Measurements from ENCODE around the gene SP4.

Gene SP4

GRCh38 chr7:21427871-21428658, at the start of gene SP4:
SP4 (plus strand) TSS chr7:21428083; CDS start chr7:21428252, 169 bp downstream.
- DNase-seq, result peak; percentile 92 to 94

GRCh38 chr7:21383227-21384220, 44.4 kb upstream of the SP4 start:
- no peak for DNase-seq

DNA sequence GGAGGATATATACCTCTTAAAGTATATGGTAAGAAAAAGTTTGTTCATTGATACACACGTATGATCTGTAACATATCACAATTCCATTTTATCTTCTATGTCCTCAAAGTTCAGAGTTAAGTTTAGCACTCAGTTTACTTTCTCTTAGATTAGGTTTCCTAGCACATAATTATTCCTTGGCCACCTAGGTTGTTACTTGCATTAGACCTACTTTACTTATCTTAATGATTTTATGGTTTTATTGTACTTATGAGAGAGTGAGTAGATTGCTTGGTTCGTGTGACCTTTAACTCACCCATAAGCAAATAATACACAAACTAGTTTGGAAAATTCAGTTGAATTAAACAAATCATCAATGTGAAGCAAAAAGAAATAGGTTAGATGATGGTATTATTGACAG, 33.9 kb upstream of the SP4 start:
- no peak for DNase-seq

- no peak for DNase-seq
Observed at GRCh38 chr7:21401944-21402343, 25.9 kb upstream of the SP4 start.

DNA sequence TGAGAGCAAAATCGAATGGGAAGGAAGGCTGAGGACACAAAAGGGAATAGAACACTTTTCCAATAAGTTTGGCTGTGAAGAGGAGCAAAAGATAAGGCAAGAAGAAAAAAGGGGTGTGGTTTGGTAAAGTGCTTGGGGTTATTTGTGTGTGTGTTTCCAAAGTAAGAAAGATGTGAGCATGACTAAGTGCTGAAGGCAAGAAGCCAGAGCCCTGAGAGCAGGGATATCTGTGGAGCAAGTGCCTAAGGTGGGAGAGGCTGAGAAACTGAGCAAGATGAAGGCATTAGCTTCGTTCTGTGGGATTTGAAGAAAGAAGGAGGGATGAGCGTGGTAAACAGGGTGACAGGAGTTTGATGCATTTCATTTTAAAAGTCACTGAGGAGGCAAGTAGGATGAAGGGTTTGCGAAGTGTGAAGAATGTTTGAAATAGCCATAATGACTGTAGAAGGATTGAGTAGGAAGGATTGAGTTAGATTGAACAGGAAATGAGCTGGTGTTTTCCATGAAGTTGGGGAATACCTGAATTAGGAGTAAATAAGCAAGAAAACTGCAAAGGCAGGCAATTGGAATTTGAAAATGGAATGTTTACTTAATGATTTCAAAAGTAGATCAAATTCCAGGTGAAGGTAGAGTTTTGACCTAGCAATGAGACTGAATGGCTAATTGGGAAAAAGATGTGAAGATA, 19.9 kb upstream of the SP4 start:
- no peak for DNase-seq

GRCh38 chr7:21408481-21408820, 19.4 kb upstream of the SP4 start:
- DNase-seq, result no peak

DNA sequence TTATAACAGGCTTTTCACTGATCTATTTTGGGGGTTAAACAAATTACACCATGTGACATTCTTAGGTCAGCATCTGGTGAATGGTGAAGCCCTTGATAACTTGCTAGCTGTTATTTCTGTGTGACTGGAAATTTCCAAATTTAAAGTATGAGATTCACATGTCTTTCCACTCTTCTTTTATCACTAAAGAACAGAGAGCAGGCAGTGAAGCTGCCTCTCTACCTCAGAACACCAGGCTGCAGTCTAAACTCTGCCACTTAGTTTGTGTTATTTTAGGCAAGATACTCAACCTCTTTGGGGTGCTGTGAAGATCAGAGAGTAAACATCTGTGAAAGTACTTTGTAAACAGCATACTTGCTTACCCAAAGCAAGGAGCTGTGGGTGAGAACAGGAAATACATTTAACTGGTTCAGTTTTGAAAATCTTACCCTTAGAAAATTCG, 15.5 kb upstream of the SP4 start:
- DNase-seq, result no peak

GRCh38 chr7:21412957-21413356, 14.9 kb upstream of the SP4 start:
- no peak for DNase-seq

DNA sequence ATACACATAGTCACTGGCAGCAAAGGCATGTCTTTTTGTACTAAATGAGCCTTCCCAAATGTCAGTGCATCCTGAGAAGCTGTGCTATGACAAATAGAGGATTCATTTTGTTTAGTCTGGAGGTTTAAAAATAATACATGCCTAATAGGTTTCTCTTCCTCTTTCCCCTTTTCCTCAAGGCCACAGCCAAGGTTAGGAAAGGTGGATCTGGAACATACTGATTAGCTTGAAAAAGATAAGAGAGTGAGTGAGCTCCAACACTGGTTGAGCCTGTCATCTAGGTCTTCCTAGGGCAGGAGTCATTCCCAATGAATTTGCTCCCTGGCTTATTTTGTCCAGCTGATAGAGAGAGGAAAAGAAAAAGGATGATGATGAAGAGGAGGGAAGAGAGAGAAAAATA, 14.4 kb upstream of the SP4 start:
- DNase-seq, result no peak

- no peak for DNase-seq
Observed at GRCh38 chr7:21414795-21415393, 13.0 kb upstream of the SP4 start.

- no peak for DNase-seq
Observed at GRCh38 chr7:21417647-21418046, 10.2 kb upstream of the SP4 start.

- no peak for DNase-seq
Observed at GRCh38 chr7:21422751-21423150, 5.1 kb upstream of the SP4 start.

DNA sequence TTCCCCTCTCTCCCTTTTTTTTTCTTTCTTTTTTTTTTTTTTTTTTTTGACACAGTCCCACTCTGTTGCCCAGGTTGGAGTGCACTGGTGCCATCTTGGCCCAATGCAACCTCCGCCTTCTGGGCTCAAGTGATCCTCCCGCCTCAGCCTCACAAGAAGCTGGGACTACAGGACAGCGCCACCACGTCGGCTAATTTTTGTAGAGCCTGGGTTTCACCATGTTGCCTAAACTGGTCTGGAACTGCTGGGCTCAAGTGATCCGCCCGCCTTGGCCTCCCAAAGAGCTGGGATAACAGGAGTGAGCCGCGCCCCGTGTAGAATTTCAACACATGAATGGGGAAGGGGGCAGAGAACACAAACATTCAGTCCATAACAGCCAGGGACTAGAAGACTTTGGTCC, 2.6 kb upstream of the SP4 start:
- no peak for DNase-seq

DNA sequence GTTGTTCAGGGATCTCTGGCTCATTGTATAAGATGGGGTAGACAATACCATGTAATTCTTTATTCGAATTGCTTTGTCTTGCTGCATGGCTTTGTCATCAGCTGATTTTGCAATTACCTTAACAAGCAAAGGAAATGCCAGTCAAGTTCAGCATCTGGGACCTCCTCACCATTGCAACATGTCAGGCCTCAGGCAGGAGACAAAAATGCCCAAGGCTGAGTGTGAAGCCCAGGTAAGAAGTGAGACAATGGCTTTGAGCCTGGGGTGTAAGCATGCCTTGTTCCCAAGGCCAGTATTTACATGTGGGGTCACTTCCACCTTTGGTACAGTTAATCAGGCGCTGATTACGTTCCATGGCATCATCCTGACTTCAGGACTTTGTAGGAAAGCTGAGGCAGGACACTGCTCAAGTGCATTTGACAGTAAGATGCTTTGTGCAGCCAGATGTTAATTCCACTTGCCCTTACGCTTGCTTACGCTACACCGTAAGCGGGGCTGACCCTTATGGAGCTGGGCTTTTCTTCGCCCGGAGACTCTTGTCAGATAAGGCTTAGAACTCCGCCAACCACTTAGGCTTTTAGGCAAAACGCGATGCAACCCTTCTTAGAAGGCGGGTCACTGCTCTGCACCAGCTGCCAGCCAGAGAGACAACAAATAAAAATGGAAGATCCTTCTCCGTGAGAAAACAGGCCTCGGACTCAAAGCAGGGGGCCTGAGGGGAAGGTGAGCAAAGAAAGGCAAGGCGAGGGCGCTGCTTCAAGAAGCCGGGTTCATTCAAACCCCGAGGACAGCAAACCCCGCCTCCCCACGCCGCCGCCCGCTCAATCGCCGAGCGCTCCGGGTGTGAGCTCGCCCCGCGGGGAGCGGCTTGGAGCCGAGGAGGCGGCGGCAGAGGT, 1.3 kb upstream of the SP4 start:
- no peak for DNase-seq

- peak; percentile 95 to 97 for DNase-seq
Observed at GRCh38 chr7:21427182-21427870, 557 bp upstream of the SP4 start.

DNA sequence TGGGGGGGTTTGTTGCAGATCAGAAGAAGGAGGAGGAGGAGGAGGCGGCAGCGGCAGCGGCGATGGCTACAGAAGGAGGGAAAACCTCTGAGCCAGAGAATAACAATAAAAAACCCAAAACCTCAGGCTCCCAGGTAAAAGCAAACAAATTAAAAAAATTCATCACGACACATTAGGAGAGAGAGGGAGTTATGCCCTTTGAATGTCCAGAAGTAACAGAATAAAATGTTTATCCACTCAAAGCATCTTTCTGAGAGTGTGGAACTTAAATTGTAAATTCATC, 717 bp downstream of the SP4 start:
- DNase-seq, result no peak

DNA sequence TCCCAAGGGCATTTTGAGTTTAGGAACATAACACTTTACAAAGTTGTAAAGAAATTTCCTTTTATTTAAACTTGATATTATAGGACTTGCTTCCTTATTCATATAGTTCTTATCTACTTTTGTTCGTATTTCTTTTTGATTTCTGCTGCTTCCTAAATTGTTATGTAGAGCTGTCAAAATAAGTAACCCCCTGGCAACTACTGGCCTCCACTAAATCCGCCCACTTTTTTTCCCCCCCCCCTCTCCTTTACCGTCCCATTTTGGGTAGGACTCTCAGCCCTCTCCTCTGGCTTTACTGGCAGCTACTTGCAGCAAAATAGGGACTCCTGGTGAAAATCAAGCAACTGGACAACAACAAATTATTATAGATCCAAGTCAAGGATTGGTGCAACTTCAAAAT, 1.1 kb downstream of the SP4 start:
- no peak for DNase-seq

- DNase-seq, result no peak
Observed at GRCh38 chr7:21429786-21430574, 2.1 kb downstream of the SP4 start.

DNA sequence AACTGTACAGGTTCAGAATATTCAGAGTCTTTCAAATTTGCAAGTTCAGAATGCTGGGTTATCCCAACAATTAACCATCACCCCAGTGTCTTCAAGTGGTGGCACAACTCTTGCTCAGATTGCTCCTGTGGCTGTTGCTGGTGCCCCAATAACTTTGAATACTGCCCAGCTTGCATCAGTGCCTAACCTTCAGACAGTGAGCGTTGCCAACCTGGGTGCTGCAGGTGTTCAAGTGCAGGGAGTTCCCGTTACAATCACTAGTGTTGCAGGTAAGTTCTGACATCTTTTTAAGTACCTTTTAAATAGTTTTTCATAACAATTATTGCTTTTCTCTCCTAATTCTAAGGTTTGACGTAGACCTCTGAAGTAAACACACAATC, 2.7 kb downstream of the SP4 start:
- DNase-seq, result no peak

DNA sequence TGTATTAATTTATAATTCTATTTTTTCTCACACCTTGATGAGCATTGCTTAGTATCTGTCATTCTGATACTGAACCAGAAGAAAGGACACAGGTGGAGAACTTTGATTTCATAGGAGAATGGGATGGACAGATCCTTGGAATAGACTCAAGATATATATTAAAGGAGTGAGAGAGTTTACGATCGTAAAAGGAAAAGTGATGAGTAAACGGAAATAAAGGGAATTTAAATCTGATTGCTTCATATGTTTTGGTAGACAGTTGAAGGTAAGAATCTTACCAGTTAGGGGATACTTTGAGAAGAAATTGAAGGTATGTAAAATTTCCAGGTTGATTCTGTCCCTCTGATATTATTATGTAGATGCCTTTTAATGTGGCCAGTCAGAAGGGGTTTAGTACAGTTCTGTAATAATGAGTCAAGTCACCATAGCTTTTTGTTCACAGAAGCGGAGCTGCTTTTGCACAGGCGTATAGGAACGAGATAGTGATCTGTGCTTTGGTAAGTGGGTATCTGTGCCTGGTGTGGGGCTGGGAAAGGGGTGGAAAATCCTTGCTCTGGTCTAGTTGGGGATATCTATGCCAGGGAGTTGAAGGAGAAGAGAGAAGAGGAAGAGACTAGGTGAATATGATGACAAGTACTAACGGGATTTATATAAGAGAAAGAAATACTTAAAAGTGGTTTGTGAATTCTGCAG, 15.4 kb downstream of the SP4 start:
- DNase-seq, result no peak
